Activated CD4-positive, alpha-beta T cell treated with anti-CD3 and anti-CD28 coated beads for 48 hours (primary cell): ENCODE measurements around the gene DPM3.
"Not testable (repeated sequence)": the region's sequence is repeated elsewhere in the genome, so short reads cannot be mapped to it uniquely, and the experiment has no call there.

Source experiments
- DNase-seq: peaks from one replicate; pipeline ENCODE4 v3.0.0-alpha.2; 2020

DPM3 gene, protein sequence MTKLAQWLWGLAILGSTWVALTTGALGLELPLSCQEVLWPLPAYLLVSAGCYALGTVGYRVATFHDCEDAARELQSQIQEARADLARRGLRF

DNA sequence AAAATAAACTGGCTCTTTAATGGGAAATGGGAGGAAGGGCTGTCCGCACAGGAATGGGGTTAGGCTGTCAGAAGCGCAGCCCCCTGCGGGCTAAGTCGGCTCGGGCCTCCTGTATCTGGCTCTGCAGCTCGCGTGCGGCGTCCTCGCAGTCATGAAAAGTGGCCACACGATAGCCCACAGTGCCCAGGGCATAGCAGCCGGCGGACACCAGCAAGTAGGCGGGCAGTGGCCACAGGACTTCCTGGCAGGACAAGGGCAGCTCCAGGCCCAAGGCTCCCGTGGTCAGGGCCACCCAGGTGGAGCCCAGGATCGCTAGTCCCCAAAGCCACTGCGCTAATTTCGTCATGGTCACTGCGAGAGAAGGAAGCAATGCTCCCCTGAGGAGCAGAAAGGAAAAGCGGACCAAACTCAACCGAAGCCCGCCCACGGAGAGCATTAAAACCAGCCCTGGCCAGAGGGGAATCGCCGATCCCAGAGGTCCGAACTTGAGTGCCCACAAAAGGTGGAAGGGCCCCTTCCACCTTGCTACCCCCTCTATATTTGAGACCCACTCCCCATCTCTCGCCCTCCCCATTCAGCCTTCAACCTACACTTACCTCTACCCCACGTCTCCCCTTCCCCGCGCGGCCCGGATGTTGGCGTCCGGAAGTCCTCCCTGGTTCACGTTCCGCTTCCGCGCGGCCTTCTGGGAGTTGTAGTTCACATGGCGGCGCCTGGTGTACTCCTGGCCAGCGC is at the start of gene DPM3:
Gene DPM3 (minus strand): TSS at position 637 of the 735 bp plus-strand sequence. CDS start 291 bp downstream, at position 346.
- DNase-seq = peak; percentile 95

DNA sequence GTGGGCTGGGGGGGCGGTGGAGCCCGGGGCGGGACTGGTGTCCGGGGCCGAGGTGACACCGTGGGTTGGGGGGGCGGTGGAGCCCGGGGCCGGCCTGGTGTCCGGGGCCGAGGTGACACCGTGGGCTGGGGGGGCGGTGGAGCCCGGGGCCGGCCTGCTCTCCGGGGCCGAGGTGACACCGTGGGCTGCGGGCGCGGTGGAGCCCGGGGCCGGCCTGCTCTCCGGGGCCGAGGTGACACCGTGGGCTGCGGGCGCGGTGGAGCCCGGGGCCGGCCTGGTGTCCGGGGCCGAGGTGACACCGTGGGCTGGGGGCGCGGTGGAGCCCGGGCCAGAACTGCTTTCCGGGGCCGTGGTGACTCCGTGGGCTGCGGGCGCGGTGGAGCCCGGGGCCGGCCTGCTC is 49.6 kb upstream of the DPM3 start:
- not testable (repeated sequence) for DNase-seq

DNA sequence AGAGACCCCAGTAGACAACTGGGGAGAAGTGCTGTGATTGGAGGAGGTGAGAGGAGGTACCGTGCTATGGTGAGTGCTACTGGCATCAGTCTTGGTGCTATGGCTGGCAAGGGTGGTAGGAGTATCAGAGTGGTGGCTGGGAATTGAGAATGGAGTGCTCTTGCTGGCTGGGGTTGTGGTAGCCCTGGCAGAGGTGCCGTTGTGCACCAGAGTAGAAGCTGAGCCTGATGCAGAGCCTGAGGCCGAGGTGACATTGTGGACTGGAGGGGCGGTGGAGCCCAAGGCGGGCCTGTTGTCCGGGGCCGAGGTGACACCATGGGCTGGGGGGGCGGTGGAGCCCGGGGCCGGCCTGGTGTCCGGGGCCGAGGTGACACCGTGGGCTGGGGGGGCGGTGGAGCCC is 47.9 kb upstream of the DPM3 start:
- no peak for DNase-seq

DNA sequence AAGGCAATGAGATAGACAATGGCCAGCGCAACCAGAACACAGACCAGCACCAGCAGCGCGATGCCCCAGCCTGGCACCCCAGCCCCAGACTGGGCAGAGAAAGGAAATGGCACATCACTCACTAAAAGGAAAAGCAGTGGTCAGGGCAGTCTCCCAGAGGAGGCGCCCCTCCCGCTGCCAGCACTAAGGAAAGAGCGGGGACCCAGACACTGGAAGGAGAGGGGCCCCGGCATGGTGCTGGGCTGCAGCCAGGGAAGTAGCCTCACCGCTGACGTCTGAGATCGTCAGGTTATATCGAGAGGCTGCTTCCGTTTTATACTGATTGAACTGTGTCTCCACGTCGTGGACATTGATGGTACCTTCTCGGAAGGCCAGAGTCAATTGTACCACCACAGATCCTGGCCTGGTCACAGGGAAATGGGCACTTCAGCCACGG is 47.1 kb upstream of the DPM3 start:
- no peak for DNase-seq

DNA sequence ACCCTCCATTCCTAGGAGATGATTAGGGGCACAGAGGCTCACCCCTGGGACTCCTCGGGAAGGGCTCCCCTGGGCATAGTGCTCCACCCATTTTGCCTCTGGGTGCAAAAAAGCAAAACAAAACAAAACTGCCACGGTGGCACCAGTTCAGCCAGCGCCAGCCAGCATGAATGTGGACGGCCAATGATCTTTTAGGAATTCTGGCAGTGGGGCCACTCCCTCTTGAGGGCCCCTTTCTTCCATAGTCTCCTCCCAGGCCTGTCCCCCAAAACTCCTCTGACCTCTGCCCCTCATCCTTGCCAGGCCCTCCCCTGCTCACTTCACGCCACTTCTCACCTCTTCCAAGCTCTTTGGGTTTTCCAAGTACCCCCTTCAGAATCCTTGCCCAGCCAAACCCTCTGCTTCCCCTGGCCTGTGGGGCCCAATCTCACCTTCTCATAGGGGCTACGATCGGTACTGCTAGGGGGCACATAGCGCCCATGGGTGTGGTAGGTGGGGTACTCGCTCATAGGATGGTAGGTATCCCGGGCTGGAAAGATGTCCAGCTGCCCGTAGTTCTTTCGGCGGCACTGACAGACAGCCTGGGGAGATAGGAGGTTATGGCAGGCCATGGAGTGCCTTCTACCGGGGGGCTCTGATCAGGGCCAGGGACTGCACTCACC is 46.6 kb upstream of the DPM3 start:
- no peak for DNase-seq

DNA sequence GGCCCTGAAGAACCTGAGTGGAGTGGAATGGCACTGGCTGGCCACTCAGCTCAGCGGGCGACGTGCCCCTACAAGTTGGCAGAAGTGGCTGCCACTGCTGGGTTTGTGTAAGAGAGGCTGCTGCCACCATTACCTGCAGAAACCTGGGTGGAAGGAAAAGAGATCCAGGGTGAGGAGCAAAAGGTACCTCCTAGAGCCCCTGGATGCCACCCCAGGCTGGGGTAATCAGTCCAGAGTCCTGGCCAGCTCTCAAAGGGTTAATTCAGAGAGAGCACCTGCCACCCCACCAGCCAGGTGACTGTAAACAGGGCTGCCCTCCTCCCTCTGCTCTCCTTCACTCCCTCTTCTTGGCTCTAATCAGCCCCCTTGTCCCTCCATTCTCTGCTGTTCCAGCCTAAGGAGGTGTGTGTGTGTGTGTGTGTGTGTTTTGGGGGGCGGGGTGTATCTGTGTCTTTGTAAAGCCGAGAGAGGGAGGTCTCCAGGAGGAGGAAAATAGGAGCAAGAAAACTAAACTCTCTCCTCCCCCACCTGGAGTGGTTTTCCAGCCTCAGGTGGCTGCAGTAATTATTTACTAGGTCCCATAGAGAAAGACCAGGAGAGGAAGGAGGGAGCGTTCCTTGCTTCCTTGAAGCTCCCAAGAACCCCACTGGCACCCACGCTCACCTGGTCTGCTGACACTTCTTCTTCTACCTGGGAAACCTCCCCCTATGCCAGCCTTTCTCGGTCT is 45.9 kb upstream of the DPM3 start:
- DNase-seq = no peak

DNA sequence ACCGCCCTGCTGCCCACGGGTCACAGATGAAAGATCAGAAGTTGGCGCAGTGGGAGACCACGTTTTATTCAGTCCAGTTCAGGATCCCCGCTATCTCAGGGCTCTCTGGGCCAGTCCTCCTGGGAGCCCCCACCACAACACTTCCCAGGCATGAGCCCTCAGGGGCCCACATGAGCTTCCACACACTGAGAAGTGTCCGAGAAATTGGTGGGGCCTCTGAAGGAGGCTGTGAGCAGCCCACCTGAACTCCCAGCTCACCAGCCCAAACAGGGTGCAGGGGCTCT is 45.4 kb upstream of the DPM3 start:
- DNase-seq = no peak

DNA sequence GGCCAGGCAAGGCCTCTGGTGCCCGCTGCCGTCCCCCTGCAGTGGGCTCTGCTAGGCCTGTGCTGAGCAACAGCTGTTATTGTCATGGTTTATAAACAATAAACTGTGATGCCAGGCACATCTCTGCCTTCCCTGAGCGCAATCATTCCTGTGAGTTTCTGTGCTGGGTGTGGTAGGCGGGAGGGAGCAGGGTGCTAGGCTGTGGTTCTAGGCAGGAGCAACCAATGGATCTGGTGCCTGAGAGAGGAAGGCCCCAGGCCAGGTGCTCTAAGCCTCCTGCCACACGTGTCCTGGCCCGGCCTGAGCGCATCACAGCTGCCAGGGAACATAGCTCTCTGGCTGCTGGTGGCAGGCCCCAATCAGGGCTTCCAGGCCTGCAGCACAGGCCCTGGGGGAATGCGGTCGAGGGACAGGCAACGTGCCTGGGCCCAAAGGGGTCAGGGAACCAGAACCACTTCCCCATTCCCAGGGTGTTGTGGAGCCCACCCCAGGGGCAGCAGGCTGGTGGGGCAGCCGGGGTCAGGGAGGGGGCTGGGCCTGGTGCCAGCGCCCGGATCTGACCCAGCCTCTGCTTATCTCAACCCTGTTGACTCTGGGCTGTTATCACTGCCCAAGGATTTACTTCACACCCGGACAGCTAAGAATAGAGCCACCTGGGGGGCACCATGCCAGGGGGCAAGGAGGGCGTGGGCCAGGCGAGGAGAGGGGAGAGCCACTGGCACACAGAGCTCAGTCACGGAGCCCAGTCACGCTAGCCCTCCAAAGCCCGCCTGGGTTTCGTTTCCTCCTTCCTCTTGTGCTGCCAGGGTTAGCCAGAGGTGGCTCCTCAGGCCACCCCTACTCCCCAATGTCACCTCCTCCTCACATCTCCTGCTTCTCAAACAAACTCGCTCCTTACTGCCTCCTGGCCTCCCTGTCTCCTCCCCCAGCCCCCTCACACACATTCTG is 44.8 kb upstream of the DPM3 start:
- DNase-seq = no peak

DNA sequence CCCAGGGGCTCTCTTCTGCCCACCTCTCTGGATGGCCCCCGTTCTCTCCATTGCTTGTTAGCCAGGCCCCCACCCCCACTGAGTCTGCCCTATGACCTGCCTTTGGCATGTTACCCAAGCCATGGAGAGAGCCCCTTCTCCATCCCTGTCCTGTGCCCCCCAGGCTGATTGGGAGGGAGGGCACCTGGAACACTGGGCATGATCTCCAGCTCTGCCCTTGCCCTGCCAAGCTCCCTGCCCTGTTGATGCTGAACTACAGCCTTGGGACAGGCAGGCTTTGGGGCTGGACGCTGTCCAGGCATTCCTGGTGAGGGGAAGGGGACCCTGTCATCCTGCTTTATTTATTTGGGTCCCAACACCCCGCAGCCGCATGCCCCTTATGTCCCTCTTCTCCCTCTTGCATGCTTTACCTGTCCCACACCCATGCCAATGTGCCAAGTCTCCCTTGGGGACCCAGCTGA is 44.0 kb upstream of the DPM3 start:
- DNase-seq = no peak

DNA sequence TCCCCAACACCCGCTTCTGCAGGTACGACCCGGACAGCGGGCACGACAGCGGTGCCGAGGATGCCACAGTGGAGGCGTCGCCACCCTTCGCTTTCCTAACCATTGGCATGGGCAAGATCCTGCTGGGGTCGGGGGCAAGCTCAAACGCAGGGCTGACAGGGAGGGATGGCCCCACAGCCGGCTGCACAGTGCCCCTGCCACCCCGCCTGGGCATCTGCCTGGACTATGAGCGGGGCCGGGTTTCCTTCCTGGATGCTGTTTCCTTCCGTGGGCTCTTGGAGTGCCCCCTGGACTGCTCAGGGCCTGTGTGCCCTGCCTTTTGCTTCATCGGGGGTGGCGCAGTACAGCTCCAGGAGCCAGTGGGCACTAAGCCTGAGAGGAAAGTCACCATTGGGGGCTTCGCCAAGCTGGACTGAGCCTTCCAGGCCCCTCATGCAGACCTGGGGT is 43.5 kb upstream of the DPM3 start:
- DNase-seq = no peak

DNA sequence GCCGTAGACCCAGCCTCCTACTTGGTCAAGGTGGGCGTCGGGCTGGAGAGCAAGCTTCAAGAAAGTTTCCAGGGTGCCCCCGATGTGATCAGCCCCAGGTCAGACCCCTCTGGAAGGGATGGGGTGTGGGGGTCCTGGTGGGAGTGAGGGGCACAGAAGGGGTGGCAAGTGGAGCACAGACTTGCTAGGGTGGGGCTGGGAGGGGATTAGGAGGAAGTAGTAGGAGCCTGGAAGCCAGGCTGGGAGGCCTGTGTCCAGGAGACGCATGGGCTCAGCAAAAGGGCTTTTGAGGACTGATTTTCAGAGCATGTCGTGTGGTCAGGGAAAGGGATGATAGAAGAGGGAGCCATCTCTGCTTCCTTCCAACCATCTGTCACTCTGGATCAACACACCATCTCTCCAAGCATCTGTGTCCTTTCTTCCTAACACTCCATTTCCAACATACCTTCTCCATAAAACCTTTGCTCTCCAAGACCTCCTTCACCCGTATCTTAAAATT is 41.8 kb upstream of the DPM3 start:
- no peak for DNase-seq

DNA sequence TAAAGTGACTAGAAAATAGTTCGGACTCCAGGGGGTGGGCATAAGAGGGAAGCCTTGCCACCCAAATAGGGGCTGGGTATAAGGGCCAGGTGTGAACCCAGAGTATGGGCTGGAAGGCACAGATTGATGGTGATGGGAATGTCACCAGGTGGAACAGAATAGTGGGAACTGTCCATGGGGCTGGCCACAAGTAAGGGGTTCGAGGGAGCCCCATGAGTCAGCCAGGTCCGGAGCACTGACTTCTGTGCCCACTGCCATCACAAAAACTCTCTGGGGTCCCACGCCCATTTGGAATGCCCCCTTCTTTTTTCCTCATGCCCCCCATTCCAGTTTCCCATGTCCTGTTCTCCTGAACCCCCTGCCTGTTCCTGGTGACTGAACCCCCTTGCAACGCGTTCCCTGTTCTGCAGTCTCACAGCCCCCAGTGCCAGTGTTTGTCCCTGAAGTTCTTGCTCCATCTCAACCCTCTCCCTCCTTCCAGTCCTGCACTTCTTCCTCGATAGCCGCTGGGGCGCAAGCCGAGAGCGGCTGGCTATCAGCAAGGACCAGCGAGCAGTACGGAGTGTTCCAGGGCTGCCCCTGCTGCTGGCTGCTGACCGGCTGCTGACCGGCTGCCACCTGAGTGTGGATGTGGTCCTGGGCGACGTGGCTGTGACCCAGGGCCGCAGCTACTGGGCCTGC is 41.2 kb upstream of the DPM3 start:
- no peak for DNase-seq

DNA sequence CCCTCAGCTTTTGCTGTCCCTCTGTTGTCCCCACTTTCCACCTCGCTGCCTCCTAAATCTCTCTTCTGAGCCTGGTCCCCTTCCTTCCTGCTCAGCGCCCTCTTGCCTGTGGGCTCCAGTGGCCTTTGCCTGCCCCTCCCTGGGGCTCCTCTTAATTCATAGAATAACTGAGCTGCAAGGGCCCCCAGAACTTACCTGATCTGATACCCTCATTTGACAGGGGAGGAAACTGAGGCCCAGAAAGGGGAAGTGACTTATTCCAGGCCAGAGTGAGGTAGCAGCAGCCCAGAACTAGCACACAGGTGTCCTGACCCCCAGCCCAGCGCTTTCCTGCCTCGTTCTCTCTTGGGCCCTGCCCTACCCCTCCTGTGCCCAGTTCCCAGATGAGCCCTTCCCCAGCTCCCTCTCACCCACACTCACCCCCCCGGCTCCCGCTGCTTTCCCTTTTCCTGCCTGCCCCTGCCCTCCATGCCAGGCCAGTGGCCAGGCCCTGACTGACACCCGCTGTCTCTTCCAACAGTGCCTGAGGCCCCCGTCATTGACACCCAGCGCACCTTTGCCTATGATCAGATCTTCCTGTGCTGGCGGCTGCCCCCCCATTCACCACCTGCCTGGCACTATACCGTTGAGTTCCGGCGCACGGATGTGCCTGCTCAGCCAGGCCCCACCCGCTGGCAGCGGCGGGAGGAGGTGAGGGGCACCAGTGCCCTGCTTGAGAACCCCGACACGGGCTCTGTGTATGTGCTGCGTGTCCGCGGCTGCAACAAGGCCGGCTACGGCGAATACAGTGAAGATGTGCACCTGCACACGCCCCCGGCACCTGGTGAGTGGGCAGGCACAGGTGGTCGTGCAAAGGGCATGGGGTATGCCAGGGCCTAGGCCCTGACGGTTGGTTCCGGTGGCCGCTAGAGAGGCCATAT is 39.0 kb upstream of the DPM3 start:
- DNase-seq = no peak

DNA sequence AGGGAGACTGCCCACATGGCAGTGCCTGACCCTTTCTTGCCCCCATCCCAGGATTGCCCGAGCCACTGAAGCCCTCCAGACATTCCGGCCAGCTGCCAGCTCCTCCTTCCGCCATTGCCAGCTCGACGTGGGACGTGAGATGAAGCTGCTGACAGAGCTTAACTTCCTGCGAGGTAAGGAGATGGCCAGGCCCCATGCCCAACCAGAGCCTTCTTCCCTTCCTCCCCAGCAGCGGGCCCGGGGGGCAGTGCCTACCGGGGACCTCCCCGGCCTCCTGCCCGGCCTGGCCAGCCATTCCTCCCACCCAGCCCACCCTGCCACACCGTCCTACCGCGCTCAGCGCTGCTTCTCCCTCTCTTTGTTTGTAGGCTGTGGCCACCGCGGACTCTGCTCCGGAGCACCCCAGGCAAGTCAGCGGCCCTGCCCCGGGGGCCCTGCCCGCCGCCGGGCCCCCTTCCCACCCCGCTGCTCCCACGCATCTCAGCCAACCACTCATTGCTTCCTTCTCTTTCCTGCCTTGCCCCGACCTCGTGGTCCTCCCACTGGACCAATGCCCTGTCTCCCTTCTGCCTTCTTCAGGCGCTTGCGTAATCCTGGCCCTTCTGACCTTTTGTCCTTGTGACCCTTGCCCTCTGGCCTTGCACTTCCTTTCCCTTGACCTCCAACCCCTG is 38.2 kb upstream of the DPM3 start:
- no peak for DNase-seq

DNA sequence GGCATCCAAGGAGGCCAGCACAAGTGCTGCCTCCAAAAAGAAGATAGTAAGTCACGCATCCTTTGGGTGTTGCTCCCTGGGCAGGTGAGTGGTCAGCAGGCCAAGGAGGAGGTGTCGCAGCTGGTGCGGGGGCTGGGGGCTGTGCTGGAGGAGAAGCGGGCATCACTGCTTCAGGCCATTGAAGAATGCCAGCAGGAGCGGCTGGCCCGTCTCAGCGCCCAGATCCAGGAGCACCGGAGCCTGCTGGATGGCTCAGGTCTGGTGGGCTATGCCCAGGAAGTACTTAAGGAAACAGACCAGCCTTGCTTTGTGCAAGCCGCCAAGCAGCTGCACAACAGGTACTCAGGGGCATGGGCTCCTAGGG is 37.6 kb upstream of the DPM3 start:
- DNase-seq = no peak

DNA sequence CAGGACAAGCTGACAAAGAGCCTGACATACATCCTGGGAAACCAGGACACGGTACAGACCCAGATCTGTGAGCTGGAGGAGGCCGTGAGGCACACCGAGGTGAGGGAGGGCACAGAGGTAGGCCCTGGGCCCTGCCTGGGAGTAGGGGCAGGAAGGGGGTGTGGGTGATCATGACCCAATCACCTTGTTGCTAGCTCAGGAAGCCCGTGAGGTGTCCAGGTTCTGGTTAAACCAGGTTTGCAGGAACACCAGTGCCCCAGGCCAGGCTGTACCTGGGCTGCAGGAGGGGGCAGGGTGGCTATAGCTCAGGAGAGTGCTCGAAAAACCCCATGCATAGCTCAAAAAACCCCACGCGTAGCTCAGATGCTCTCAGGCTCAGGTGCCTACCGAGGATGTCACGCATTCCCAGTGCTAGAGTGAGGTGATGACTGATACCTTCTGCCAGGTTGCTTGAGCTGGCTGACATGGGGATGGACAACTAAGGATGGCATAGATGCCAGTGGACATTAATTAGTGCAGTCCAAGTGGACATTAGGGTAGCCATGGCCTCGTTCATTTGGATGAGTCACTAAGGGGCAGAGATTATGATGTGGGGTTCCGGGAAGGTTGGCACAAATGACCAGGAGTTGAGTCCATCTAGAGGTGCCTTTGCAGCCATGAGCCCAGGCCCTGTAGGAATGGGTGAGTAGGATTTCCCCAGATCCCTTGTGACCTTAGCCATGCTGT is 37.0 kb upstream of the DPM3 start:
- no peak for DNase-seq

DNA sequence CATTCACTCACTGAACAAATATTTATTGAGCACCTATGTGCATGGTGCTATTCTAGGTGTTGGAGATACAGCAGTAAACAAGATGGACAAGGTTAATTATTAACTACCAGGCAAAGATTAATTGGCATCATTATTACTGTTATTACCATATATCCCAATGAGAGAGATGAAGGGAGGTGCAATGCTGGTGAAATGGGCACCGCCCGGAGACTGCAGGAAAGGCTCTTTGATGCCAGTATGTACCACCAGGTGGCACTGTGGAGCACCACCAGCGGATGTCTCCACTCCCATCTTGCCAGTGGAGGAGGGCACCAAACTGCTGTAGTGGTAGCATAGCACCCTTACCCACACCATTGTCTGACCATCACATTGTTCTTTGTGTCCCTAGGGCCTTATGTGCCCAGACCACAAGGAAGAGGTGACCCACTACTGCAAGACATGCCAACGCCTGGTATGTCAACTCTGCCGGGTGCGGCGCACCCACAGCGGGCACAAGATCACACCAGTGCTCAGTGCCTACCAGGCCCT is 36.3 kb upstream of the DPM3 start:
- DNase-seq = peak; percentile 92

DNA sequence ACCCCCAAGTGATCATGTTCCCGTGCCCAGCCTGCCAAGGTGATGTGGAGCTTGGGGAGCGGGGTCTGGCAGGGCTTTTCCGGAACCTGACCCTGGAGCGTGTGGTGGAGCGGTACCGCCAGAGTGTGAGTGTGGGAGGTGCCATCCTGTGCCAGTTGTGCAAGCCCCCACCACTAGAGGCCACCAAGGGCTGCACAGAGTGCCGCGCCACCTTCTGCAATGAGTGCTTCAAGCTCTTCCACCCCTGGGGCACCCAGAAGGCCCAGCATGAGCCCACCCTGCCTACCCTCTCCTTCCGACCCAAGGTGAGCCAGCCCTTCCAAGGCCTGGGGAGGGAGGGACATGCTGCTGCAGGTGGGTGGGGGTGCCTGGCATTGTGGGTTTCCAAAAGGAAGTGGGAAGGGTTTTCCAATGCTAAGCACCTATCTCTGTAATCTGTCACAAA is 35.6 kb upstream of the DPM3 start:
- DNase-seq = peak; percentile 41

DNA sequence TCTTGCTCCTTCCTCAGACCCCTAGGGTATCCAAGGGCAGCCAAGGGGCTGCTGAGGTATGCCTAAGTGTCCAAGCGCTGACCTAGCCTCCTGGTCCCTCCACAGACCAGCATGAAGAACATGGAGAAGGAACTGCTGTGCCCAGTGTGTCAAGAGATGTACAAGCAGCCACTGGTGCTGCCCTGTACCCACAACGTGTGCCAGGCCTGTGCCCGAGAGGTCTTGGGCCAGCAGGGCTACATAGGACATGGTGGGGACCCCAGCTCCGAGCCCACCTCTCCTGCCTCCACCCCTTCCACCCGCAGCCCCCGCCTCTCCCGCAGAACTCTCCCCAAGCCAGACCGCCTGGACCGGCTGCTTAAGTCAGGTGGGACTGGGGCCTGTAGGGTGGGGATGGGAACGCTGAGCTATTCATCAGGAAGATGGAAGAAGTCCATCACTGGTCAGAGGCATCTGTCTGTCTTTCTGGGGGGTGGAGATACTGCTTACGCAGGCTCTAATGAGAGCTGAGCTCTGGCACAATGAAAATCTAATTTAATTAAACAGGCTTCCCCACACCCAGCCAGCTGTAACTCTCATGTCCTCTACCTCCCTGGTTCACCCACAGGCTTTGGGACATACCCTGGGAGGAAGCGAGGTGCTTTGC is 35.1 kb upstream of the DPM3 start:
- DNase-seq = no peak
